ENCODE measurements around the gene MRPL38.
"Not testable (repeated sequence)": the region's sequence is repeated elsewhere in the genome, so short reads cannot be mapped to it uniquely, and the experiment has no call there.

The MRPL38 gene

DNA sequence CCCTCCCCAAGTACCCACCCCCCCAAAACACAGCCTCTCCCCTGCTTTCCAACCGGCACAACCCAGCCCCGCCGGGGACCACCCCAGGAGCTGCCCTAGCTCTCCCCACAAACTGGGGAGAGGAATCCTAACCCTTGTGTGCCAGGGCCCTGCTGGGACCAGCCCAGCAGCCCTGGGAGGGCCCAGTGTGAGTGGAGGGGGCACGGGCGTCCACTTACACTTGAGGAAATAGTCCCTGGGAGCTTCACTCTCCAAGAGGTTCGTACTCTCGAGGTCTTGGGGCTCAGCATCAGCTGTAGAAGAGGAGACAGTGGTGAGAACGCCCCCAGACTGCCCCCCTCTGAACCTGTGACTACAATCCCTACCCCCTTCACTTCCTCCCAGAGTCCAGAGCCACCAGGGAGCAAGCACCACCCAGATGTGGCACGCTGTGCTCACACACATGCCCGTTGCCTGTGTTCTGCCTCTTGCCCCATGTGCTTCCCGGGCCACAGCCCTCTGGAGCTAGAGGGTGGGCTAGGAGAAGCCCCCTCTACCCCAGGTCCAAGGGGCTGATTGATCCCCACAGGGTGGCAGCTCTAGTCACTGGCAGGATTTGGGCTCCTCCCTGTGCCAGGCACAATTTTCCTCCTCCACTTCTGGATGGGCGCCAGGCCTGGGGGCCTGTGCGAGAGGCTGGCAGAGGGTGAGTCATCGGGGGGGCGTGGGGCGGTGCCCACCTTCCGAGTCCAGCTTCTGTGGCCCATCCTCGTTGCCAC, 29.3 kb downstream of the MRPL38 start:
- no peak for DNase-seq

- DNase-seq = no peak
Observed at GRCh38 chr17:75874323-75875181, 30.1 kb downstream of the MRPL38 start.

DNA sequence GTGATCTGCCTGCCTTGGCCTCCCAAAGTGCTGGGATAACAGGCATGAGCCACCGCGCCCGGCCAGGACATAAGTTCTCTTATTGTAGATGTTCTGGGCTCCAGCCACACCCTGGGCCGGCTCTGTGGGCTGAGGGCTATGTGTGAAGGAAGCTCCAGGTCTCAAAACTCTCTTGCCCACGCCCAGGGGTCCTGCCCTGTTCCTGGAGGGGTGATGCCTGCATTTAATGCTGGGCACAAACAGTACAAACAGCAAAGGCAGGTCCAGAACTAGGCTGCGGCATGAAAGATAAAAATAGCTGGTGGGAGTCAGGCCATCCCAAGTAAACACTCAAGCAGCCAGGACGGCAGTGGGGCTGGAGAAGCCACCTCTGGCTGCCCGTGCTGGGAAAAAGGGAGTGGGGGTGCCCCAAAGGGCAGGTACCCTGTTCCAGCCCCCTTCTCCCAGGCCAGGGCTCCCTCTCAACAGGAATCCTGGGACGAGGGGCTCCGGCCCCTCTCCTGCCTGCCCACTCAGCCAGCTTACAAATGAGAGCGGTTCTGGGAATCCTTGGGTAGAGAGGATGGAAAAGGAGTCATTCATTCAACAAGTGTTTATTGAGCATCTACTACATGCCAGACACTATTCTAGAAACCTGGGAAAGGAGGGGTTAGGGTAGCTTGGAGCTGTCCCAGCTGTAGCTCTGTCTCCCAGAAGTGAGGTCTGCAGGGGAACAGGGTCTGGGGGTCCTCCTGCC, 30.9 kb downstream of the MRPL38 start:
- DNase-seq = no peak

- DNase-seq = peak; percentile 78
Observed at GRCh38 chr17:75872434-75873351, 32.0 kb downstream of the MRPL38 start.

GRCh38 chr17:75870228-75870627, 34.5 kb downstream of the MRPL38 start:
- not testable (repeated sequence) for DNase-seq

GRCh38 chr17:75869282-75870141, 35.2 kb downstream of the MRPL38 start:
- DNase-seq = no peak

DNA sequence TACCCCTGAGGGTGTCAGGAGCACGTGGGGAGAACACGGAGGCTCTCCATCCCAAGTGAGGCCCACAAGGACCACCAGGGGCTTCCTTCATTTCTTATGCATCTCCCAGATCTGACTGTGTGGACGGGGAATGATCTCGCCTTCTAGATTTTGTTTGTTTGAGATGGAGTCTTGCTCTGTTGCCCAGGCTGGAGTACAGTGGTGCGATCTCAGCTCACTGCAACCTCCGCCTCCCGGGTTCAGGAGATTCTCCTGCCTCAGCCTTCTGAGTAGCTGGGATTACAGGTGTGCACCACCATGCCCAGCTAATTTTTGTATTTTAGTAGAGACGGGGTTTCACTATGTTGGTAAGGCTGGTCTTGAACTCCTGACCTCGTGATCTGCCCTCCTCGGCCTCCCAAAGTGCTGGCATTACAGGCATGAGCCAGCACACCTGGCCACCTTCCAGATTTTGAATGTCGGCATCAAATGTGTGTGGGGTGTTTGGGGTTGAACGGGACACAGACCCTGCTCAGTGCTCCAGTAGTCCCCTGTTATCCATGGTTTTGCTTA, 35.9 kb downstream of the MRPL38 start:
- not testable (repeated sequence) for DNase-seq

GRCh38 chr17:75865404-75866188, 39.1 kb downstream of the MRPL38 start:
- not testable (repeated sequence) for DNase-seq

- peak; percentile 38 for DNase-seq
Observed at GRCh38 chr17:75864887-75865286, 39.8 kb downstream of the MRPL38 start.

DNA sequence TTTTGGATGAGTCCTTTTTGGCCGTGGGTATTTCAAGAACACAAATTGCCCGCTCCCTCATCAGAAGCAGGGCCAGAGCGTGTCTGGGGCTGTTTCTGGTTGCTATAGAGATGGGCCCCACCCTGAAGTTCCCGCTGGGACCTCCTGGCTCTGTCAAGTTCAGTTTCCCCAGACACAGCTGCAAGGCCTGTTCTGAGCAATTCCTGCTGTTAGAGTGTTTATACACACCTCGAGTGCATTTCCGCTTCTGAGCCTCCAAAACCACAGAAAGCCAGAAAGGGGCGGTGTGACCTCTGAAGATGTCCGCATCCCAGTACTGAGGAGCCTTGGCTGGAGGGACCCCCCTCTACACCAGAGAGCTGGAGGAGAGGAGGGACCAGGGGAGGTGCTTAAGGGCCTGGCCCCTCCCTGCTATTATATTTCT, 40.2 kb downstream of the MRPL38 start:
- peak; percentile 68 for DNase-seq

- no peak for DNase-seq
Observed at GRCh38 chr17:75861927-75862317, 42.8 kb downstream of the MRPL38 start.

DNA sequence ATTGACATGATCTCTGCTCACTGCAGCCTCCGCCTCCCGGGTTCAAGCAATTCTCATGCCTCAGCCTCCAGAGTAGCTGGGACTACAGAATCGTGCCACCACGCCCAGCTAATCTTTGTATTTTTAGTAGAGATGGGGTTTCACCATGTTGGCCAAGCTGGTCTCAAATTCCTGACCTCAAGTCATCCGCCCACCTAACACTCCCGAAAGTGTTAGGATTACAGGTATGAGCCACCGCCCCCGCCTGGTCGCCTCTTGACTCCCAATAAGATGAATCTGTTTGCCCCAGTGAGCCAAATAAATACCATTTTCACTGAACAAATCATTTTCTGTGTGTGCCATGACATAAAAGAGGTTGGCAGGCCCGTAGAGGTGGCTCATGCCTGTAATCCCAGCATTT, 45.3 kb downstream of the MRPL38 start:
- DNase-seq = not testable (repeated sequence)

- no peak for DNase-seq
Observed at GRCh38 chr17:75856062-75856756, 48.5 kb downstream of the MRPL38 start.

DNA sequence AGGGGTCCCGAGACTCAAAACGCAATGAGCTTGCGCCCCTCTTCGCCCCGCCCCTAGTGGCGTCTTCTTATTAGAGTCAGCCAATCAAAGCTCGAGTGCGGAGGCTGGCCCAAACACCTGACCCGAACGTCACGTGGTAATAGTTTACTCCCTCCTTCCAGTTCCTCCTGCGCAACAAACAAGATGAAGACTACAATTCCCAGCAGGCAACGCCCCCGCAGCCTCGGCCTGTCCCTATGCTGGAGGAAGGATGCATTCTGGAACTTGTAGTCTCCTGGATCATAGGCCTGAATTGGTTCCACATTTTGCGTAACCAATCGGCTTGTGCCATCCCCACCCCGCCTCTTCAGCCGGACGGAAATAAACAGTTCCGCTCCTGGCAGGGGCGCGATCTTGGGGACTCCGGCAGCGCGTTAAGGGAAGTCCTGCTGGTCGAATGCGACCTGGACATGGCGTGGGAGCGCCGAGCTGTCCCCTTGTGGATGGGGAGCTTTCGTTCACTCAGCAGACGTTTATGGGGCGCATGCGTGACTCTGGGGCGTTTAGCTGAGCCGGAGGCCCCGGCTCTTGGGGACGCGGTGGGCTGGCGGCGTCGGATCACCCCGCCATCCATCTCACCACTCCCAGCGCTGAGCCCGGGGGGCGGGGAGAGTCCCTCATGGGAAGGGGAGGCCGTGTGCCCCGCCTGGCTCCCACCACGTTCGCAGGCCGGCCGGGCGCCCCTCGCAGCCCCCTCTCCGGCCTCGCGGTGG, 49.2 kb downstream of the MRPL38 start, which contains the start of gene WBP2:
Gene WBP2 (minus strand): TSS at position 26 of the 752 bp plus-strand sequence. CDS start 38 bp downstream, outside the sequence.
- peak; percentile 100 for DNase-seq

DNA sequence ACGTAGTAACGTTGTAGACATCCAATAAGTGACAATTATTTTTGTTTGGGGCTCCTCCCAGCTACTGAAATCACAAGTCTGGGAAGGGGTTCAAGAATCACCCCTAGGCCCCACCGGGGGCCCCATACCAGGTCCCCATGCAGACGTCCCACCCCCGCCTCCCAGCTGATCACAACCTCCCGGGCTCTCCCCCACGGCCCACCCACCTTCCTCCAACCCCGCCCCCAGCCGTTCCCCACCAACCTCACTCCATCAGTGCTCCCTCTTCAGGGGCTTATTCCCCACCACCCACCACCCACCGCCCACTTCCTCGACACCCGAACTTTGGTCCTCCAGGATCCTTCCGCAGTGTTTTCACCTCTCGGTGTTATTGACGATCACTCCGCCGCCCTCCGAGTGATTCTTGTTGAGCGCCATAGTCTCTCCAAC, 49.8 kb downstream of the MRPL38 start:
- DNase-seq = no peak

DNA sequence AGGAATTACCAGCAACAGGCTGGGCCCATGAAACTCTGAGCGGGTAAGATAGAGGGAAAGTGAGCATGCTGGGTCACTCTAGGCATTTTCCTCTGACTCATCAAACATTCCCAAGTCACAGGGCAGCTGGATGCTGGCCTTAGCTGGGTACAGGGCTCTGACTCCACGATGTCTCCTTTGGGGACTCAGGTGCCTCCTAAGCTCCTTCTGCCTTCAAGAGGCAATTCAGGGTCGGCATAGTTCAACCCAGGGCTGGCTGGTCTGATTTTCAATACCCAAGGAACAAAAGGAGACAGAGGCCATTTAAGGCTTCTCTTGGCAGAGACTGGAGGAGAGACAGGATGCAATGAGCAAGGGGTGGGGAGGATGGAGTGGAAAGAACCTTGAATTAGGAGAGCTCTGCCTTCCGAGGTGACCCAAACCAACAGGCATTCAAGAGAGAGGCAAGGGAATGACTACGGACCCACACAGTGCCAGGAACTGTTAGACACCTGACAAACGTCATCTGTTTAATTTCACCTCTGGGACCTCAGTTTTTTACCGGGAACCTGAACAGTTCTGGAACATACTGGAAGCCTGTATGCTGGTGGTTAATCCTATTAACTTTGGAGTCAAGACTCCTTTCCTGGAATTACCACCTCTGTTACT, 50.5 kb downstream of the MRPL38 start:
- DNase-seq = no peak

DNA sequence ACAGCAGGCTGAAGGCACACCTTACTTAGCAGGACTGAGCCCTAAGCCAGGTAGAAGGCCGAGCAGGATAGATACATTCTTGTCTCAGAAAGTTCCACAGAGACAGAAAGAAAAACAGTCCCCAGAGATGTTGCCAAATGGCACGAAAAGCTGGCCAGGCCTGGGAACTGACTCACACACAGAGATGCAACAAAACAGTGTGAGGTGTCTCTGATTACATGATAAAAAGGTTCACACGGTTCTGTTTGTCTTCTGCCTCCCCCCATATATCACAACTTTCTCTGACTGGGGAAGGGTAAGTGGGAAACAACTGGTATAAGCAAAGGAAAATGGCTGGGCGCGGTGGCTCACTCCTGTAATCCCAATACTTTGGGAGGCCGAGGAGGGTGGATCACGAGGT, 51.3 kb downstream of the MRPL38 start:
- DNase-seq = no peak

DNA sequence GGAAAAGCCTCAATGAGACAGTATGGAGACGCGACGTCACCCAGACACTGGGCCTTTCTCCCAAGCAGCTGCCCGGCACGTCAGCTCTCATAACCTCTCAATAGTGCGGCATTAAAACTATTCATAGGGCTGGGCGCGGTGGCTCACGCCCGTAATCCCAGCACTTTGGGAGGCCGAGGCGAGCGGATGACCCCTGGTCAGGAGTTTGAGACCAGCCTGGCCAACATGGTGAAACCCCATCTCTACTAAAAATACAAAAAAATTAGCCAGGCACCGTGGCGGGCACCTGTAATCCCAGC, 53.0 kb downstream of the MRPL38 start:
- not testable (repeated sequence) for DNase-seq

All from CD4-positive, alpha-beta T cell treated with Interleukin-21 for 1 hour (primary cell).